Suprapubic skin (tissue), 4 donors: ENCODE results near the gene RENBP.

Experiments
- EP300 ChIP-seq: sonication (generic); formaldehyde crosslinking; IDR thresholded peaks from one replicate; pipeline ENCODE4 v1.6.1; 2017; ENCODE audit warnings: antibody characterized with exemption
- POLR2AphosphoS5 ChIP-seq, 3 donors: sonication (generic); formaldehyde crosslinking; IDR thresholded peaks; one replicate each; pipeline ENCODE4 v1.6.1; 2017; ENCODE audit warnings: antibody characterized with exemption in 3 of 3

DNA sequence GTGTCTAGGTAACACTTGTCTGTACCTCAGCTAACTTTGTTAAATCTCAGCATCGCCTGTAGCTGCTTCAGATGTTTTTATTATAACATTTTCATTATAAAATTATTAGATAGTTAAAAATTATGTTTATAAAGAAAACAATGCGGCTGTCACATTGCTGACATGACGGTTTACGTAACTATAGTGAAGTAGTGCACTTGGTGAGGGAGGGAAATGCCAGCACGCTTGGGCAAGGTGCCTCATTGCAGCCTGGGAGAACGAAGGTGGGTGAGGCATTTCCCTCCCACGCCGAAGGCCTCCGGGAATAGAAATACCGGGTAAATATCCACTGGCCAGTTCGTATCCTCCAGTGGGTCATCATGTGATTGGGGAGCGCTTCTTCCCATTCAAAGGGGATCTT lies 44.0 kb upstream of the RENBP start:
- TF ChIP-seq POLR2AphosphoS5 (IDR thresholded peaks at IDR 0.05) (no peak), EP300 (no peak)
